ENCODE measurements around the gene NCR3LG1.
"Not testable (repeated sequence)": the region's sequence is repeated elsewhere in the genome, so short reads cannot be mapped to it uniquely, and the experiment has no call there.

The NCR3LG1 gene

DNA sequence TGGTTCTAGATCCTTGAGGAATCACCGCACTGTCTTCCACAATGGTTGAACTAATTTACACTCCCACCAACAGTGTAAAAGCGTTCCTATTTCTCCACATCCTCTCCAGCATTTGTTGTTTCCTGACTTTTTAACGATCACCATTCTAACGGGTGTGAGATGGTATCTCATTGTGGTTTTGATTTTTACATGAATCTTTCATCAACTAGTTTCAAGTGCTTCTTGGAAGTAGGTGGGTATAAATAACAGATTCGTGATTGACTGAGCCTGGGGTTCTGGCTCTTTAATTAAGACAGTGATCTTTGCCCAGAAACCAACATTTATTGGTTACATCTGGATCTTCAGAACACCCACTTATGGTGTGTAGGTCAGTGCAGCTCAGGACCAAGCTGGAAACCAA lies 74.6 kb downstream of the NCR3LG1 start:
- peak; percentile 72 for DNase-seq (ENCODE audit: low read depth, low spot score)
- not testable (repeated sequence) for H3K4me3 ChIP-seq (ENCODE audit: low read length)
